ENCODE results near the gene TSPEAR.
"Not testable (repeated sequence)": the region's sequence is repeated elsewhere in the genome, so short reads cannot be mapped to it uniquely, and the experiment has no call there.

TSPEAR gene

GRCh38 chr21:44601596-44602462 lies 109.5 kb downstream of the TSPEAR start:
- no peak for DNase-seq (ENCODE audit: low read depth)
- TF ChIP-seq, protein P1, sequence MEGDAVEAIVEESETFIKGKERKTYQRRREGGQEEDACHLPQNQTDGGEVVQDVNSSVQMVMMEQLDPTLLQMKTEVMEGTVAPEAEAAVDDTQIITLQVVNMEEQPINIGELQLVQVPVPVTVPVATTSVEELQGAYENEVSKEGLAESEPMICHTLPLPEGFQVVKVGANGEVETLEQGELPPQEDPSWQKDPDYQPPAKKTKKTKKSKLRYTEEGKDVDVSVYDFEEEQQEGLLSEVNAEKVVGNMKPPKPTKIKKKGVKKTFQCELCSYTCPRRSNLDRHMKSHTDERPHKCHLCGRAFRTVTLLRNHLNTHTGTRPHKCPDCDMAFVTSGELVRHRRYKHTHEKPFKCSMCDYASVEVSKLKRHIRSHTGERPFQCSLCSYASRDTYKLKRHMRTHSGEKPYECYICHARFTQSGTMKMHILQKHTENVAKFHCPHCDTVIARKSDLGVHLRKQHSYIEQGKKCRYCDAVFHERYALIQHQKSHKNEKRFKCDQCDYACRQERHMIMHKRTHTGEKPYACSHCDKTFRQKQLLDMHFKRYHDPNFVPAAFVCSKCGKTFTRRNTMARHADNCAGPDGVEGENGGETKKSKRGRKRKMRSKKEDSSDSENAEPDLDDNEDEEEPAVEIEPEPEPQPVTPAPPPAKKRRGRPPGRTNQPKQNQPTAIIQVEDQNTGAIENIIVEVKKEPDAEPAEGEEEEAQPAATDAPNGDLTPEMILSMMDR (IDR thresholded peaks at IDR 0.05; ENCODE audit: insufficient read depth, low read depth, low read length, missing control alignments) = no peak
- H3K4me3 ChIP-seq (ENCODE audit: low read length) = no peak overlapping the region

- DNase-seq (ENCODE audit: low read depth); H3K4me3 ChIP-seq (ENCODE audit: low read length): not testable (repeated sequence)
These were observed 110.3 kb downstream of the TSPEAR start for GRCh38 chr21:44601091-44601490.

GRCh38 chr21:44600118-44600978 lies 111.0 kb downstream of the TSPEAR start, which contains the start of gene KRTAP10-7:
Gene KRTAP10-7, plus strand, starts transcription at chr21:44600597. Its CDS starts 25 bp downstream, at chr21:44600622.
- DNase-seq (ENCODE audit: low read depth); H3K4me3 ChIP-seq (ENCODE audit: low read length): not testable (repeated sequence)

GRCh38 chr21:44599264-44600029 lies 111.9 kb downstream of the TSPEAR start:
- TF ChIP-seq, protein P1 (IDR thresholded peaks at IDR 0.05; ENCODE audit: insufficient read depth, low read depth, low read length, missing control alignments) = no peak
- no peak for DNase-seq (ENCODE audit: low read depth)
- H3K4me3 ChIP-seq (ENCODE audit: low read length) = no peak overlapping the region

DNA sequence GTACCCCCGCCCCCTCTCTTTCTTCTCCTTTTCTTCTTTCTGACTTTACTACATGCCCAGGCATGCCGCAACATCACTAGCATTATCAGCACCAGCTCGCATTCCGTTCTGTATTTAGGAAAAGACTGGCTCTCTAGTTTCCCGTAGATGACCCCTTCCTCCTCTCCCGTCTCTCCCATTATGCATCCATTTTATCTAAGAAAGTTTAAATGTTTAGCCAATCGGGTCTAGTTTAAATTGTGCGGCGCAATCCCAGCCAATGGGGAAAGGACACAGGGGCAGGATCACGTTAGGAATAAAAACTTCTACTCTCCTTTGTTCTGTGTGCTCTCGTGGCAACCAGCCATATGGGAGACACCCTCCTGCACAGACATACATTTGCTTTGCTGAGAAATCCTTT lies 113.3 kb downstream of the TSPEAR start:
- DNase-seq (ENCODE audit: low read depth) = no peak
- H3K4me3 ChIP-seq (ENCODE audit: low read length) = no peak overlapping the region
- TF ChIP-seq, protein P1 (IDR thresholded peaks at IDR 0.05; ENCODE audit: insufficient read depth, low read depth, low read length, missing control alignments) = no peak

- TF ChIP-seq, protein P1 (IDR thresholded peaks at IDR 0.05; ENCODE audit: insufficient read depth, low read depth, low read length, missing control alignments) = no peak
- H3K4me3 ChIP-seq (ENCODE audit: low read length) = no peak overlapping the region
- DNase-seq (ENCODE audit: low read depth) = peak; percentile 36
These were observed 115.2 kb downstream of the TSPEAR start for GRCh38 chr21:44596068-44596725.

DNA sequence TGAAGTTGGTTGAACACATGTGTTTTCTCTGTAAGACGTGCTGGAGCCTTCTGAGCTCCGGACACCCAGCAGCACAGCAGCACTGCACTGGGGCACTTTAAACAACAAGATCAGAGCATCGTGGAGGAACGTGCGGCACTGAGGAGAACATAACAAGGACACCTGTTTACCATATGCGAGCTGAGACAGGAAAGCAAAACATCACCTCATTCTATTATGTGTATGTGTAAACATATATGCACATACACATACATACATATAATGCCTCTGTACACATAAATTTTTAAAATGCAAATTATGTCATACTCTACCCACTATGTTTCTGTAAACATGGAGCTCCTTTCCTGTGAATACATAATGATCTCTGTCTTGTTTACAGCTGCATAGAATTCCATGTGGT lies 115.8 kb downstream of the TSPEAR start:
- TF ChIP-seq, protein P1 (IDR thresholded peaks at IDR 0.05; ENCODE audit: insufficient read depth, low read depth, low read length, missing control alignments) = no peak
- H3K4me3 ChIP-seq (ENCODE audit: low read length) = no peak overlapping the region
- no peak for DNase-seq (ENCODE audit: low read depth)
